Upper lobe of left lung (tissue), 4 donors: ENCODE measurements around the gene ME3.

ENCODE experiments used
- CTCF ChIP-seq, 6 experiments: fragments of 450-650 bp in 4 of 6; fragments of 200-600 bp in 2 of 6; sonication (generic) in 2 of 6; IDR thresholded peaks; one replicate each; pipeline ENCODE4 v1.5.1; 2016 to 2019; ENCODE audit warnings: antibody characterized with exemption in 6 of 6
- EP300 ChIP-seq, 4 donors: sonication (generic); formaldehyde crosslinking; IDR thresholded peaks; one replicate each; pipeline ENCODE4 v1.5.1; 2017; ENCODE audit warnings: antibody characterized with exemption in 4 of 4, control low read depth in 2 of 4
- POLR2A ChIP-seq, 4 donors: fragments of 450-650 bp; IDR thresholded peaks; one replicate each; pipeline ENCODE4 v1.5.1; 2016 to 2017; ENCODE audit warnings: antibody characterized with exemption in 4 of 4, mild to moderate bottlenecking in 2 of 4
- POLR2AphosphoS5 ChIP-seq, 2 donors: sonication (generic); formaldehyde crosslinking; IDR thresholded peaks; one replicate each; pipeline ENCODE4 v1.5.1; 2017; ENCODE audit warnings: antibody characterized with exemption in 2 of 2

GRCh38 chr11:86698639-86699038, 26.2 kb upstream of the ME3 start:
- TF ChIP-seq CTCF (IDR thresholded peaks at IDR 0.05) = no peak
- no peak for TF ChIP-seq POLR2A (IDR thresholded peaks at IDR 0.05)
- TF ChIP-seq POLR2AphosphoS5 (IDR thresholded peaks at IDR 0.05) = no peak
- no peak for TF ChIP-seq EP300 (IDR thresholded peaks at IDR 0.05)
